IMR-90 (cell line): ENCODE data around the gene MICAL3. TPM values are rescaled to one million over a fixed set of nuclear protein-coding genes. Genes with fewer than 3 reads are reported as not detected.

ENCODE experiments used
- ATAC-seq: fragments of 200-7000 bp; cut with Tn5 transposase; 2 replicates; pipeline ENCODE4 v1.9.1; 2020; ENCODE audit warnings: low read depth, mild to moderate bottlenecking, moderate library complexity
- BruUV-seq: library from RNA; stranded (reverse); fragments of 400-500 nt; replicated peaks from 2 replicates; lab custom pipeline; 2021; lab: Mats Ljungman, UMichigan
- CTCF ChIA-PET: fragments of 300-600 bp; formaldehyde crosslinking; extraction: SDS; loops from one replicate; lab custom pipeline; 2021; ENCODE audit warnings: antibody characterized with exemption; lab: Yijun Ruan, JAX
- POLR2A ChIA-PET: fragments of 300-600 bp; sonication (Branson Sonifier 250); formaldehyde crosslinking; loops from one replicate; lab custom pipeline; 2022; ENCODE audit warnings: antibody characterized with exemption; ENCODE audit not compliant: unreplicated experiment; lab: Charles Lee
- DNase-seq: peaks from one replicate; pipeline ENCODE4 v3.0.0; 2013
- H2AFZ ChIP-seq: replicated peaks from 2 replicates; pipeline ENCODE3; 2013; ENCODE audit warnings: low read length, mild to moderate bottlenecking; ENCODE audit not compliant: poor library complexity
- H2AK5ac ChIP-seq: 2 replicates; pipeline ENCODE4 v1.6.1; 2013; ENCODE audit warnings: low read depth, low read length, inconsistent platforms
- H2AK9ac ChIP-seq: replicated peaks from 2 replicates; pipeline ENCODE3; 2013; ENCODE audit warnings: mild to moderate bottlenecking, low read depth, low read length, moderate library complexity; ENCODE audit not compliant: poor library complexity
- H2BK120ac ChIP-seq: 2 replicates; pipeline ENCODE4 v1.6.1; 2013; ENCODE audit warnings: low read depth, low read length, inconsistent platforms
- H2BK15ac ChIP-seq: 3 replicates; pipeline ENCODE4 v1.6.1; 2013; ENCODE audit warnings: low read depth, low read length, inconsistent platforms
- H2BK20ac ChIP-seq: 2 replicates; pipeline ENCODE4 v1.6.1; 2013; ENCODE audit warnings: low read depth, mild to moderate bottlenecking, inconsistent platforms, low read length, moderate library complexity
- H2BK5ac ChIP-seq: 2 replicates; pipeline ENCODE4 v1.6.1; 2013; ENCODE audit warnings: mild to moderate bottlenecking, low read depth, low read length, inconsistent platforms; ENCODE audit not compliant: poor library complexity, severe bottlenecking
- H3K14ac ChIP-seq: replicated peaks from 2 replicates; pipeline ENCODE4 v1.6.1; 2013; ENCODE audit warnings: low read depth, low read length, inconsistent platforms
- H3K18ac ChIP-seq: 2 replicates; pipeline ENCODE4 v1.6.1; 2013; ENCODE audit warnings: low read depth, low read length, control low read depth
- H3K23ac ChIP-seq: 2 replicates; pipeline ENCODE4 v1.6.1; 2013; ENCODE audit warnings: low read depth, low read length, inconsistent platforms
- H3K27ac ChIP-seq: 2 replicates; pipeline ENCODE4 v1.5.1; 2013; ENCODE audit warnings: mild to moderate bottlenecking, control low read depth, low read length; ENCODE audit not compliant: insufficient read depth
- H3K27me3 ChIP-seq: 2 replicates; pipeline ENCODE4 v1.6.1; 2013; ENCODE audit warnings: low read length; ENCODE audit not compliant: control insufficient read depth, insufficient read depth
- H3K36me3 ChIP-seq: 2 replicates; pipeline ENCODE4 v1.6.1; 2013; ENCODE audit warnings: low read length, mixed read lengths; ENCODE audit not compliant: control insufficient read depth, insufficient read depth
- H3K4ac ChIP-seq: 2 replicates; pipeline ENCODE4 v1.6.1; 2013; ENCODE audit warnings: low read depth, low read length, inconsistent platforms
- H3K4me1 ChIP-seq: 2 replicates; pipeline ENCODE4 v1.6.1; 2013; ENCODE audit warnings: low read length, mixed read lengths; ENCODE audit not compliant: control insufficient read depth, insufficient read depth
- H3K4me2 ChIP-seq: 2 replicates; pipeline ENCODE4 v1.6.1; 2013; ENCODE audit warnings: low read depth, mild to moderate bottlenecking, control low read depth, low read length, moderate library complexity
- H3K4me3 ChIP-seq: 2 replicates; pipeline ENCODE4 v1.5.1; 2013; ENCODE audit warnings: low read depth, mild to moderate bottlenecking, control low read depth, low read length, moderate library complexity; ENCODE audit not compliant: insufficient read depth
- H3K56ac ChIP-seq: 2 replicates; pipeline ENCODE4 v1.6.1; 2013; ENCODE audit warnings: low read length, inconsistent platforms; ENCODE audit not compliant: insufficient read depth; ENCODE audit errors: extremely low read depth
- H3K79me1 ChIP-seq, 2 experiments: 2 replicates each; pipeline ENCODE4 v1.6.1; 2013; ENCODE audit warnings: low read length in 2 of 2, inconsistent platforms in 1 of 2, low read depth in 1 of 2
- H3K9ac ChIP-seq: 2 replicates; pipeline ENCODE4 v1.6.1; 2013; ENCODE audit warnings: low read depth, low read length, control low read depth
- H3K9me1 ChIP-seq: 2 replicates; pipeline ENCODE4 v1.6.1; 2013; ENCODE audit warnings: low read length, inconsistent platforms; ENCODE audit not compliant: insufficient read depth
- H3K9me3 ChIP-seq: 2 replicates; pipeline ENCODE4 v1.6.1; 2013; ENCODE audit warnings: low read length; ENCODE audit not compliant: control insufficient read depth, insufficient read depth
- H4K20me1 ChIP-seq: 2 replicates; pipeline ENCODE4 v1.6.1; 2013; ENCODE audit warnings: low read length, inconsistent platforms; ENCODE audit not compliant: insufficient read depth
- H4K5ac ChIP-seq: 2 replicates; pipeline ENCODE4 v1.6.1; 2013; ENCODE audit warnings: mild to moderate bottlenecking, low read depth, low read length, control low read depth
- H4K8ac ChIP-seq, 2 experiments: 2 replicates each; pipeline ENCODE4 v1.6.1; 2013; ENCODE audit warnings: low read depth in 2 of 2, low read length in 2 of 2, control low read depth in 1 of 2, inconsistent platforms in 1 of 2
- H4K91ac ChIP-seq: 2 replicates; pipeline ENCODE4 v1.6.1; 2013; ENCODE audit warnings: low read depth, low read length, inconsistent platforms; ENCODE audit not compliant: insufficient read depth
- BHLHE40 ChIP-seq: fragments of 150-350 bp; IDR thresholded peaks from 2 replicates; pipeline ENCODE4 v1.6.1; 2016; ENCODE audit warnings: mild to moderate bottlenecking, low read depth, low read length
- CEBPB ChIP-seq: IDR thresholded peaks from 2 replicates; pipeline ENCODE4 v1.6.1; 2012; ENCODE audit warnings: low read depth, low read length, improper control_type of control experiment
- CHD1 ChIP-seq: IDR thresholded peaks from 2 replicates; pipeline ENCODE4 v1.6.1; 2012; ENCODE audit warnings: low read depth, low read length, improper control_type of control experiment
- FOS ChIP-seq: fragments of 150-350 bp; IDR thresholded peaks from 2 replicates; pipeline ENCODE4 v1.6.1; 2016; ENCODE audit warnings: low read depth, low read length
- MAFK ChIP-seq: IDR thresholded peaks from 2 replicates; pipeline ENCODE4 v1.6.1; 2012; ENCODE audit warnings: low read depth, low read length, improper control_type of control experiment
- MAZ ChIP-seq: IDR thresholded peaks from 2 replicates; pipeline ENCODE4 v1.6.1; 2012; ENCODE audit warnings: low read depth, mild to moderate bottlenecking, low read length, improper control_type of control experiment, moderate library complexity, borderline replicate concordance
- MXI1 ChIP-seq: IDR thresholded peaks from 2 replicates; pipeline ENCODE4 v1.6.1; 2012; ENCODE audit warnings: low read depth, mild to moderate bottlenecking, low read length, moderate library complexity, borderline replicate concordance
- NFE2L2 ChIP-seq: fragments of 150-350 bp; IDR thresholded peaks from 2 replicates; pipeline ENCODE4 v1.6.1; 2016; ENCODE audit warnings: low read depth, mild to moderate bottlenecking, low read length
- RAD21 ChIP-seq: IDR thresholded peaks from 2 replicates; pipeline ENCODE4 v1.6.1; 2012; ENCODE audit warnings: low read length, improper control_type of control experiment
- RCOR1 ChIP-seq: IDR thresholded peaks from 2 replicates; pipeline ENCODE4 v1.6.1; 2012; ENCODE audit warnings: mild to moderate bottlenecking, low read length, improper control_type of control experiment; ENCODE audit not compliant: insufficient replicate concordance
- RFX5 ChIP-seq: IDR thresholded peaks from 2 replicates; pipeline ENCODE4 v1.8.0; 2012; ENCODE audit warnings: low read depth, mild to moderate bottlenecking, low read length, moderate library complexity
- SMC3 ChIP-seq: fragments of 150-350 bp; IDR thresholded peaks from 2 replicates; pipeline ENCODE4 v1.6.1; 2016; ENCODE audit warnings: low read depth, mild to moderate bottlenecking, antibody characterized with exemption, low read length, moderate library complexity
- WGBS, 2 experiments: methylation state at CpG; one replicate each; pipeline versions ENCODE4 v1.1.5 to v1.1.7; 2013; ENCODE audit warnings: missing lambda C conversion rate in 2 of 2; ENCODE audit not compliant: insufficient read length in 1 of 2; ENCODE audit errors: extremely low coverage in 2 of 2; 5-methylcytosine and 5-hydroxymethylcytosine counted together
- dilution Hi-C: fragments of 300-500 bp; cut with HindIII; formaldehyde crosslinking; loops from one replicate; pipeline ENCODE4 v1.14.3; 2018; ENCODE audit warnings: low sequenced_read_pairs; ENCODE audit not compliant: unreplicated experiment
- in situ Hi-C: fragments of 300-500 bp; cut with MboI; formaldehyde crosslinking; loops from 3 replicates; pipeline ENCODE4 v1.14.3; 2019; ENCODE audit warnings: low sequenced_read_pairs, inconsistent platforms, mixed read lengths
- intact Hi-C: fragments of 100-400 bp; cut with micrococcal nuclease; formaldehyde crosslinking; loops from 2 replicates; pipeline ENCODE4 v1.10.0; 2022
- polyA plus RNA-seq, 3 experiments: library from polyadenylated mRNA; depleted of rRNA; stranded (reverse); fragments of >200 nt; gene quantifications; 2 replicates each; pipeline ENCODE4 v1.2.3, GENCODE V29; 2012; ENCODE audit warnings: low replicate concordance in 1 of 3
- total RNA-seq: library from RNA; depleted of rRNA; stranded (reverse); fragments of >200 nt; gene quantifications from 2 replicates; pipeline ENCODE4 v1.2.3, GENCODE V29; 2012
- TF ChIP-seq, protein P1 (sequence below): fragments of 150-350 bp; IDR thresholded peaks from 2 replicates; pipeline ENCODE4 v1.6.1; 2017; ENCODE audit warnings: mild to moderate bottlenecking, antibody characterized with exemption, low read length, low read depth
- TF ChIP-seq, protein P2 (sequence below): fragments of 150-350 bp; IDR thresholded peaks from 2 replicates; pipeline ENCODE4 v1.6.1; 2016; ENCODE audit warnings: low read depth, mild to moderate bottlenecking, low read length, moderate library complexity, borderline replicate concordance

Gene MICAL3
- total and polyA plus RNA-seq, 2 of the 4 experiments (the other 2 are of a cell fraction) = 17.6 to 26.8 TPM

DNA sequence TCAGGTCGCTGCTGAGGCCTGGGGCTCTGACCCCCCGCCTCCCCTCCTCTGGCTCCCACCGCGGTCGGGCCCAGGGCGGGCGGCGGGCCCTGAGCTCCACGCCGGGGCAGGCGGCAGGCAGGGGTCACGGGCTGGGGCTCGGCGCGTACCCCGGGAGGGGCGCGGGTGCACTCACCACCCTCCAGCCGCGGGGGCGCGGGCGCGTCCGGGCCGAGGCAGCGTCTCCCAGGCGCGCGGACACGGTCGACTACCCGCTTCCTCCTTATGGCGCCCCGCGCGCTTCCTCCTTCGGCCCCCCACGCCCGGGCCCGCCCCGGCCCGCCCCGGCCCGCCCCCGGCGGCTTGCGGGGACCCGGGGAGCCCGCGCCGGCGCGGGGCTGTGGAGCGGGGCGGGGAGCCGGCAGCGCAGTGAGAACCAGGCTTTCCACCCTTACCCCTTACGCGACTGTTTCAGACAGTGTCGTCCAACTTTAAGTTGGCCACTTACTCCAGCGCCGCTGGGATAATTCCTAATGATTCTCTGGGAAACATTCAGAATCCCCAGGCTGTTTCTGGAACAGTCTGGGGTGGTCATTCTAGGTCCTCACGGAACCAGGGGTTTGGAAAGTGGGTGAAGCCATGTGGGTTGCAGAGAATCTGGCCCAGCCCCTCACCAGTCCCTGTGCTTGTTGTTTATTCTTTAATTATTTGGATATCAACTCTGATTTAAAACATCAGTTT, 250.0 kb downstream of the MICAL3 start, which contains the start of gene BID:
Gene BID (minus strand): TSS at position 264 of the 720 bp plus-strand sequence. CDS start 24,353 bp downstream, outside the sequence.
- Histone ChIP-seq H2BK15ac (peak within 1 kb of the TSS; percentile 64; the same call in 1 of the 3 replicates), H4K8ac (peak within 1 kb of the TSS in 1 of 2 experiments; percentile 74; a peak in 2 of 4 replicates), H3K4ac (peak within 1 kb of the TSS; percentile 69), H2AK9ac (peak within 1 kb of the TSS; percentile 96), H3K18ac (no peak within 1 kb of the TSS), H4K20me1 (peaks cover 42% of the 10 kb centered on the region), H2BK120ac (no peak within 1 kb of the TSS), H3K79me1 (peaks cover 12 to 37% of the 10 kb centered on the region in 2 experiments; a peak in 3 of 4 replicates), H2AK5ac (peak within 1 kb of the TSS; percentile 43; the same call in 1 of the 2 replicates), H3K27ac (peak within 1 kb of the TSS; percentile 29; the same call in 1 of the 2 replicates), H3K4me3 (peak within 1 kb of the TSS; percentile 62), H2AFZ (peak within 1 kb of the TSS; percentile 94), H4K5ac (peak within 1 kb of the TSS; percentile 23; the same call in 1 of the 2 replicates), H2BK20ac (no peak within 1 kb of the TSS), H3K56ac (peak within 1 kb of the TSS; percentile 40; the same call in 1 of the 2 replicates), H3K36me3 (no peaks in the 10 kb centered on the region), H3K14ac (peak within 1 kb of the TSS; percentile 73), H3K9me3 (no peaks in the 10 kb centered on the region), H4K91ac (no peak within 1 kb of the TSS; the same call in 1 of the 2 replicates), H3K23ac (peak within 1 kb of the TSS; percentile 75; the same call in 1 of the 2 replicates), H2BK5ac (peak within 1 kb of the TSS; percentile 12), H3K9me1 (peaks cover 18% of the 10 kb centered on the region; the same call in 1 of the 2 replicates), H3K27me3 (no peaks in the 10 kb centered on the region), H3K4me1 (peaks cover 15% of the 10 kb centered on the region), H3K4me2 (peak within 1 kb of the TSS; percentile 93), H3K9ac (peak within 1 kb of the TSS; percentile 79)
- no TSS peak for BruUV-seq
- dilution Hi-C loops = no loop called here
- in situ Hi-C loops = loop anchor here (5.0 kb wide), 1 partner anchor 42 kb away; no protein-coding TSS in a partner anchor
- ChIA-PET POLR2A (interaction anchor here (0.5 to 0.8 kb wide), 2 partner anchors 22 to 376 kb away, joined by 3 to 11 read pairs; partner anchors contain the start of gene USP18), CTCF (no interaction called here)
- 3% methylated on average over 11 of the region's 64 CpGs; no CpG with 5 or more reads in 1 of the 2 experiments for WGBS, 2 experiments
- peak; percentile 17 for DNase-seq
- intact Hi-C loops = no loop called here
- peak; percentile 79 for ATAC-seq
- TF ChIP-seq MAFK = no peak
- TF ChIP-seq CEBPB = no peak
- TF ChIP-seq RCOR1 = no peak
- no peak for TF ChIP-seq SMC3
- TF ChIP-seq NFE2L2 = no peak
- TF ChIP-seq, protein P1, sequence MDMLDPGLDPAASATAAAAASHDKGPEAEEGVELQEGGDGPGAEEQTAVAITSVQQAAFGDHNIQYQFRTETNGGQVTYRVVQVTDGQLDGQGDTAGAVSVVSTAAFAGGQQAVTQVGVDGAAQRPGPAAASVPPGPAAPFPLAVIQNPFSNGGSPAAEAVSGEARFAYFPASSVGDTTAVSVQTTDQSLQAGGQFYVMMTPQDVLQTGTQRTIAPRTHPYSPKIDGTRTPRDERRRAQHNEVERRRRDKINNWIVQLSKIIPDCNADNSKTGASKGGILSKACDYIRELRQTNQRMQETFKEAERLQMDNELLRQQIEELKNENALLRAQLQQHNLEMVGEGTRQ = no peak
- no peak for TF ChIP-seq FOS
- TF ChIP-seq MAZ = no peak
- TF ChIP-seq BHLHE40 = no peak
- no peak for TF ChIP-seq CHD1
- TF ChIP-seq RFX5 = no peak
- no peak for TF ChIP-seq MXI1
- TF ChIP-seq, protein P2, sequence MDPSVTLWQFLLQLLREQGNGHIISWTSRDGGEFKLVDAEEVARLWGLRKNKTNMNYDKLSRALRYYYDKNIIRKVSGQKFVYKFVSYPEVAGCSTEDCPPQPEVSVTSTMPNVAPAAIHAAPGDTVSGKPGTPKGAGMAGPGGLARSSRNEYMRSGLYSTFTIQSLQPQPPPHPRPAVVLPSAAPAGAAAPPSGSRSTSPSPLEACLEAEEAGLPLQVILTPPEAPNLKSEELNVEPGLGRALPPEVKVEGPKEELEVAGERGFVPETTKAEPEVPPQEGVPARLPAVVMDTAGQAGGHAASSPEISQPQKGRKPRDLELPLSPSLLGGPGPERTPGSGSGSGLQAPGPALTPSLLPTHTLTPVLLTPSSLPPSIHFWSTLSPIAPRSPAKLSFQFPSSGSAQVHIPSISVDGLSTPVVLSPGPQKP = no peak
- no peak for TF ChIP-seq RAD21
